ENCODE data around the gene CA10.

The CA10 gene

GRCh38 chr17:52110923-52111581, 47.5 kb downstream of the CA10 start:
- no peak for TF ChIP-seq ZNF70 (CRISPR knock-in tag; IDR thresholded peaks at IDR 0.05)
- TF ChIP-seq BACH2 (CRISPR knock-in tag; IDR thresholded peaks at IDR 0.05; ENCODE audit: borderline replicate concordance), result no peak
- no peak for TF ChIP-seq ZFP30 (CRISPR knock-in tag; IDR thresholded peaks at IDR 0.05)
- no peak for TF ChIP-seq ZNF8 (CRISPR knock-in tag; IDR thresholded peaks at IDR 0.05)
- no peak for TF ChIP-seq CSDC2 (CRISPR knock-in tag; IDR thresholded peaks at IDR 0.05)
- TF ChIP-seq ESRRG (CRISPR knock-in tag; IDR thresholded peaks at IDR 0.05), result no peak
- no peak for TF ChIP-seq CREB5 (CRISPR knock-in tag; IDR thresholded peaks at IDR 0.05; ENCODE audit: low read depth)
- no peak for TF ChIP-seq OSR1 (CRISPR knock-in tag; IDR thresholded peaks at IDR 0.05)
- TF ChIP-seq SNAI2 (CRISPR knock-in tag; IDR thresholded peaks at IDR 0.05), result no peak
- no peak for TF ChIP-seq GLIS3 (CRISPR knock-in tag; IDR thresholded peaks at IDR 0.05)
- TF ChIP-seq, protein P1, sequence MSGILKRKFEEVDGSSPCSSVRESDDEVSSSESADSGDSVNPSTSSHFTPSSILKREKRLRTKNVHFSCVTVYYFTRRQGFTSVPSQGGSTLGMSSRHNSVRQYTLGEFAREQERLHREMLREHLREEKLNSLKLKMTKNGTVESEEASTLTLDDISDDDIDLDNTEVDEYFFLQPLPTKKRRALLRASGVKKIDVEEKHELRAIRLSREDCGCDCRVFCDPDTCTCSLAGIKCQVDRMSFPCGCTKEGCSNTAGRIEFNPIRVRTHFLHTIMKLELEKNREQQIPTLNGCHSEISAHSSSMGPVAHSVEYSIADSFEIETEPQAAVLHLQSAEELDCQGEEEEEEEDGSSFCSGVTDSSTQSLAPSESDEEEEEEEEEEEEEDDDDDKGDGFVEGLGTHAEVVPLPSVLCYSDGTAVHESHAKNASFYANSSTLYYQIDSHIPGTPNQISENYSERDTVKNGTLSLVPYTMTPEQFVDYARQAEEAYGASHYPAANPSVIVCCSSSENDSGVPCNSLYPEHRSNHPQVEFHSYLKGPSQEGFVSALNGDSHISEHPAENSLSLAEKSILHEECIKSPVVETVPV (CRISPR knock-in tag; IDR thresholded peaks at IDR 0.05), result no peak
- TF ChIP-seq POU6F1 (CRISPR knock-in tag; IDR thresholded peaks at IDR 0.05; ENCODE audit: borderline replicate concordance, low read depth), result no peak
- no peak for TF ChIP-seq ISL1 (CRISPR knock-in tag; IDR thresholded peaks at IDR 0.05)
- TF ChIP-seq ARNTL (CRISPR knock-in tag; IDR thresholded peaks at IDR 0.05; ENCODE audit: borderline replicate concordance, low read depth), result no peak
- ATAC-seq, result no peak

- TF ChIP-seq TSHZ2 (CRISPR knock-in tag; IDR thresholded peaks at IDR 0.05), result no peak
- no peak for TF ChIP-seq TCF4 (CRISPR knock-in tag; IDR thresholded peaks at IDR 0.05; ENCODE audit: borderline replicate concordance)
- no peak for TF ChIP-seq RARB (CRISPR knock-in tag; IDR thresholded peaks at IDR 0.05)
- no peak for TF ChIP-seq BACH2 (CRISPR knock-in tag; IDR thresholded peaks at IDR 0.05; ENCODE audit: borderline replicate concordance)
- no peak for TF ChIP-seq SNAI2 (CRISPR knock-in tag; IDR thresholded peaks at IDR 0.05)
- no peak for TF ChIP-seq ZNF565 (CRISPR knock-in tag; conservative IDR thresholded peaks at IDR 0.05; ENCODE audit: low read depth)
- TF ChIP-seq ESRRG (CRISPR knock-in tag; IDR thresholded peaks at IDR 0.05), result no peak
- no peak for TF ChIP-seq ZNF8 (CRISPR knock-in tag; IDR thresholded peaks at IDR 0.05)
- no peak for TF ChIP-seq ZNF70 (CRISPR knock-in tag; IDR thresholded peaks at IDR 0.05)
- TF ChIP-seq ZFP3 (CRISPR knock-in tag; IDR thresholded peaks at IDR 0.05), result no peak
- no peak for TF ChIP-seq CSDC2 (CRISPR knock-in tag; IDR thresholded peaks at IDR 0.05)
- TF ChIP-seq TOX (CRISPR knock-in tag; IDR thresholded peaks at IDR 0.05; ENCODE audit: borderline replicate concordance), result no peak
- no peak for TF ChIP-seq PPARA (CRISPR knock-in tag; IDR thresholded peaks at IDR 0.05; ENCODE audit: borderline replicate concordance)
- no peak for TF ChIP-seq CREB5 (CRISPR knock-in tag; IDR thresholded peaks at IDR 0.05; ENCODE audit: low read depth)
- 0 out of 3 replicates have a peak, but pooled peaks have one; percentile 34 for ATAC-seq
Measured at GRCh38 chr17:52106638-52107261, 51.8 kb downstream of the CA10 start.

GRCh38 chr17:52106072-52106471, 52.4 kb downstream of the CA10 start:
- no peak for TF ChIP-seq CREB5 (CRISPR knock-in tag; IDR thresholded peaks at IDR 0.05; ENCODE audit: low read depth)
- TF ChIP-seq, protein P2, sequence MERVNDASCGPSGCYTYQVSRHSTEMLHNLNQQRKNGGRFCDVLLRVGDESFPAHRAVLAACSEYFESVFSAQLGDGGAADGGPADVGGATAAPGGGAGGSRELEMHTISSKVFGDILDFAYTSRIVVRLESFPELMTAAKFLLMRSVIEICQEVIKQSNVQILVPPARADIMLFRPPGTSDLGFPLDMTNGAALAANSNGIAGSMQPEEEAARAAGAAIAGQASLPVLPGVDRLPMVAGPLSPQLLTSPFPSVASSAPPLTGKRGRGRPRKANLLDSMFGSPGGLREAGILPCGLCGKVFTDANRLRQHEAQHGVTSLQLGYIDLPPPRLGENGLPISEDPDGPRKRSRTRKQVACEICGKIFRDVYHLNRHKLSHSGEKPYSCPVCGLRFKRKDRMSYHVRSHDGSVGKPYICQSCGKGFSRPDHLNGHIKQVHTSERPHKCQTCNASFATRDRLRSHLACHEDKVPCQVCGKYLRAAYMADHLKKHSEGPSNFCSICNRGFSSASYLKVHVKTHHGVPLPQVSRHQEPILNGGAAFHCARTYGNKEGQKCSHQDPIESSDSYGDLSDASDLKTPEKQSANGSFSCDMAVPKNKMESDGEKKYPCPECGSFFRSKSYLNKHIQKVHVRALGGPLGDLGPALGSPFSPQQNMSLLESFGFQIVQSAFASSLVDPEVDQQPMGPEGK (CRISPR knock-in tag; IDR thresholded peaks at IDR 0.05; ENCODE audit: borderline replicate concordance), result no peak
- no peak for TF ChIP-seq ZNF70 (CRISPR knock-in tag; IDR thresholded peaks at IDR 0.05)
- no peak for TF ChIP-seq BACH2 (CRISPR knock-in tag; IDR thresholded peaks at IDR 0.05; ENCODE audit: borderline replicate concordance)
- no peak for TF ChIP-seq SNAI2 (CRISPR knock-in tag; IDR thresholded peaks at IDR 0.05)
- no peak for ATAC-seq
